Trophoblast cell (in vitro differentiated cells and primary cell): ENCODE data around the gene PRDM16.

ENCODE experiments used
- DNase-seq, 2 donors: peaks; one replicate each; pipeline ENCODE4 v3.0.0-alpha.2; 2016
- H2AFZ ChIP-seq: 2 replicates; pipeline ENCODE4 v1.6.1; 2013; ENCODE audit warnings: low read length, moderate library complexity, mild to moderate bottlenecking; ENCODE audit not compliant: insufficient read depth, poor library complexity
- H2AK5ac ChIP-seq: 2 replicates; pipeline ENCODE4 v1.6.1; 2013; ENCODE audit warnings: mild to moderate bottlenecking, low read length
- H2BK120ac ChIP-seq: 2 replicates; pipeline ENCODE4 v1.6.1; 2013; ENCODE audit warnings: low read length, mild to moderate bottlenecking, moderate library complexity; ENCODE audit not compliant: insufficient read depth, poor library complexity
- H2BK12ac ChIP-seq: 2 replicates; pipeline ENCODE4 v1.6.1; 2013; ENCODE audit warnings: mild to moderate bottlenecking, low read length, moderate library complexity
- H2BK5ac ChIP-seq: 2 replicates; pipeline ENCODE4 v1.6.1; 2013; ENCODE audit warnings: low read length, low read depth, moderate library complexity, mild to moderate bottlenecking; ENCODE audit not compliant: poor library complexity
- H3K14ac ChIP-seq: 2 replicates; pipeline ENCODE4 v1.6.1; 2013; ENCODE audit warnings: mild to moderate bottlenecking, low read length
- H3K18ac ChIP-seq: 2 replicates; pipeline ENCODE4 v1.6.1; 2013; ENCODE audit warnings: mild to moderate bottlenecking, low read length
- H3K23ac ChIP-seq: 2 replicates; pipeline ENCODE4 v1.6.1; 2013; ENCODE audit warnings: low read length
- H3K27ac ChIP-seq: 2 replicates; pipeline ENCODE4 v1.5.1; 2013; ENCODE audit warnings: low read depth, mild to moderate bottlenecking, inconsistent platforms, low read length, moderate library complexity
- H3K27me3 ChIP-seq: 2 replicates; pipeline ENCODE4 v1.6.1; 2013; ENCODE audit warnings: inconsistent platforms, mild to moderate bottlenecking, low read length, moderate library complexity; ENCODE audit not compliant: insufficient read depth
- H3K36me3 ChIP-seq, 2 experiments: 1 replicate in 1 of 2; 2 replicates in 1 of 2; pipeline ENCODE4 v1.6.1; 2013; ENCODE audit warnings: low read length in 2 of 2, mild to moderate bottlenecking in 2 of 2, moderate library complexity in 1 of 2; ENCODE audit not compliant: insufficient read depth in 2 of 2, control insufficient read depth in 1 of 2
- H3K4ac ChIP-seq: 2 replicates; pipeline ENCODE4 v1.6.1; 2013; ENCODE audit warnings: low read depth, mild to moderate bottlenecking, low read length, moderate library complexity
- H3K4me1 ChIP-seq, 2 experiments: 1 replicate in 1 of 2; 2 replicates in 1 of 2; pipeline ENCODE4 v1.6.1; 2013; ENCODE audit warnings: low read length in 2 of 2, mild to moderate bottlenecking in 2 of 2, moderate library complexity in 1 of 2; ENCODE audit not compliant: insufficient read depth in 2 of 2, control insufficient read depth in 1 of 2
- H3K4me2 ChIP-seq: 2 replicates; pipeline ENCODE4 v1.6.1; 2013; ENCODE audit warnings: inconsistent platforms, mild to moderate bottlenecking, low read length, moderate library complexity
- H3K4me3 ChIP-seq: 2 replicates; pipeline ENCODE4 v1.5.1; 2013; ENCODE audit warnings: mild to moderate bottlenecking, low read depth, low read length, inconsistent platforms
- H3K79me1 ChIP-seq: one replicate; pipeline ENCODE4 v1.6.1; 2013; ENCODE audit warnings: low read length
- H3K79me2 ChIP-seq: 2 replicates; pipeline ENCODE4 v1.6.1; 2013; ENCODE audit warnings: low read length, mild to moderate bottlenecking; ENCODE audit not compliant: control insufficient read depth, insufficient read depth, poor library complexity
- H3K9ac ChIP-seq: 2 replicates; pipeline ENCODE4 v1.6.1; 2013; ENCODE audit warnings: mild to moderate bottlenecking, low read length
- H3K9me3 ChIP-seq: 2 replicates; pipeline ENCODE4 v1.6.1; 2013; ENCODE audit warnings: low read depth, mild to moderate bottlenecking, control low read depth, inconsistent platforms, low read length; ENCODE audit not compliant: insufficient read depth
- H4K12ac ChIP-seq: 2 replicates; pipeline ENCODE4 v1.6.1; 2013; ENCODE audit warnings: low read depth, mild to moderate bottlenecking, low read length, moderate library complexity
- H4K8ac ChIP-seq: 2 replicates; pipeline ENCODE4 v1.6.1; 2013; ENCODE audit warnings: low read depth, mild to moderate bottlenecking, low read length, moderate library complexity
- H4K91ac ChIP-seq: one replicate; pipeline ENCODE4 v1.6.1; 2013; ENCODE audit warnings: low read depth, mild to moderate bottlenecking, low read length, moderate library complexity
- WGBS: extraction: QIAGEN DNeasy Blood & Tissue Kit; methylation state at CpG from one replicate; pipeline ENCODE4 v1.1.7; 2013; ENCODE audit warnings: missing lambda C conversion rate; ENCODE audit not compliant: insufficient read length, insufficient coverage; ENCODE audit errors: extremely low coverage; 5-methylcytosine and 5-hydroxymethylcytosine counted together

Gene PRDM16

DNA sequence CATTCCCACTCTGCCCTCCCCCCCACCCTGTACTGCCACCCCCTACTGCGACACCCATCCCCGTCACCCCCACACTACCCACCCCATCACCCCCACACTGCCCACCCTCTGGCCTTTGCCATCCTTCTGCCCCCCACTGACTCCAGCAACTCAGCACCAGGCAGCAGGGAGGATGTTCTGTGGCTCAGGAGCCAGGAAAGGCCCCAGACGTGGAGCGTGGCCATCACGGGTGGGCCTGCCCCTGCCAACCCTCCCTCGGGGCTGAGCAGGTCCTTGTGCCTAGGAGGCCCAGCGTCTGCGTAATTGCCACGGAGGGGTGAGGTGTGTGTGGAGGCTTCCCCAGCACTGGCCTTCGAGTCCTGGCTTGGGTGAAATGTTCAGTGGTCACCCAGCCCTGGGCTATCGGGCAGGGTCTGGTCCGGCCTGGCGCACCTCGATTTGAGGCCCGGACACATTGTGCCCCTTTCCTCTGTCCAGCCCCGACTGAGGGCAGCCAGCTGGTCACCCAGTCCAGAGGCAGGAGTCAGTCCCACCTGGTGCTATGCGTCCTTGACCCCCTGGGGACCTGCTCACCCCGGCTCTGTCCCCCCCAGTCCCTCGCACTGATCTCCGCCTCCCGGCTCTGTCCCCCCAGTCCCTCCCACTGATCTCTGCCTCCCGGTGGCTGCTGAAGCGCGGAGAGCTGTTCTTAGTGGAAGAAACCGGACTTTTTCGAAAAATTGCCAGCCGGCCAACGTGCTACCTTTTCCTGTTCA is 408.4 kb downstream of the PRDM16 start:
- H3K27me3 ChIP-seq, result no peaks in the 10 kb centered on the region
- H3K4me1 ChIP-seq, result peaks cover 1 to 2% of the 10 kb centered on the region in 2 experiments
- H4K91ac ChIP-seq, result no peak overlapping the region
- H4K12ac ChIP-seq, result no peak overlapping the region
- H4K8ac ChIP-seq, result no peak overlapping the region
- H3K4ac ChIP-seq, result no peak overlapping the region
- WGBS, result no CpG with 5 or more reads among the region's 28 CpGs
- H2AFZ ChIP-seq, result no peak overlapping the region
- no peaks in the 10 kb centered on the region for H3K79me1 ChIP-seq
- H3K23ac ChIP-seq, result no peak overlapping the region
- no peak overlapping the region for H2BK5ac ChIP-seq
- H3K36me3 ChIP-seq, result peaks cover 4 to 5% of the 10 kb centered on the region in 2 experiments
- H3K18ac ChIP-seq, result no peak overlapping the region
- no peaks in the 10 kb centered on the region for H3K79me2 ChIP-seq
- no peak overlapping the region for H3K4me2 ChIP-seq
- H3K27ac ChIP-seq, result no peak overlapping the region
- no peak overlapping the region for H2BK120ac ChIP-seq
- no peak overlapping the region for H2BK12ac ChIP-seq
- no peak overlapping the region for H2AK5ac ChIP-seq
- H3K9me3 ChIP-seq, result peaks cover 3% of the 10 kb centered on the region
- DNase-seq, result peak; percentile 63 to 84
- no peak overlapping the region for H3K4me3 ChIP-seq
- H3K14ac ChIP-seq, result no peak overlapping the region
- H3K9ac ChIP-seq, result no peak overlapping the region

DNA sequence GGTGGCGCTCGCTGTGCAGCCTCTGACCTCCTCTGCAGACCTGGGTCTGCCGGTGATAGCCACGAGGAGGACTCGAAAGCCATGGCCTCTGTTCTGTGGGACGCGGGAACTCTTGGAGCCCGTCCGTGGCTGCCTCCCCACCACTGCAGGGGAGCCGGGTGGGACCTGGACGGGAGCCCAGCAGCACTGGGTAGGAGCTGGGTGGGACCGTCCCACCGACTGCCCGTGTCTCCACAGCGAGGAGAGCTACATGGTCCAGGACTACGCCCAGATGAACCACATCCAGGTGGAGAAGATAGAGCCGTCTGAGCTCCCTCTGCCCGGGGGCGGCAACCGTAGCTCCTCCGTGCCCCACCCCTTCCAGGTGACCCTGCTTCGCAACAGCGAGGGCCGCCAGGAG is 409.2 kb downstream of the PRDM16 start:
- Histone ChIP-seq H3K79me1 (no peaks in the 10 kb centered on the region), H3K4me2 (no peak overlapping the region), H3K36me3 (peaks cover 4 to 5% of the 10 kb centered on the region in 2 experiments), H2AK5ac (no peak overlapping the region), H4K8ac (no peak overlapping the region), H4K91ac (no peak overlapping the region), H3K14ac (no peak overlapping the region), H2BK12ac (no peak overlapping the region), H3K27ac (no peak overlapping the region), H3K79me2 (no peaks in the 10 kb centered on the region), H2BK120ac (no peak overlapping the region), H3K9ac (no peak overlapping the region), H3K9me3 (peaks cover 3% of the 10 kb centered on the region), H3K27me3 (no peaks in the 10 kb centered on the region), H3K4me1 (peaks cover 4 to 6% of the 10 kb centered on the region in 2 experiments), H4K12ac (no peak overlapping the region), H3K4ac (no peak overlapping the region), H2AFZ (no peak overlapping the region), H2BK5ac (no peak overlapping the region), H3K18ac (no peak overlapping the region), H3K23ac (no peak overlapping the region), H3K4me3 (no peak overlapping the region)
- no CpG with 5 or more reads among the region's 24 CpGs for WGBS
- peak; percentile 18 to 25 for DNase-seq

DNA sequence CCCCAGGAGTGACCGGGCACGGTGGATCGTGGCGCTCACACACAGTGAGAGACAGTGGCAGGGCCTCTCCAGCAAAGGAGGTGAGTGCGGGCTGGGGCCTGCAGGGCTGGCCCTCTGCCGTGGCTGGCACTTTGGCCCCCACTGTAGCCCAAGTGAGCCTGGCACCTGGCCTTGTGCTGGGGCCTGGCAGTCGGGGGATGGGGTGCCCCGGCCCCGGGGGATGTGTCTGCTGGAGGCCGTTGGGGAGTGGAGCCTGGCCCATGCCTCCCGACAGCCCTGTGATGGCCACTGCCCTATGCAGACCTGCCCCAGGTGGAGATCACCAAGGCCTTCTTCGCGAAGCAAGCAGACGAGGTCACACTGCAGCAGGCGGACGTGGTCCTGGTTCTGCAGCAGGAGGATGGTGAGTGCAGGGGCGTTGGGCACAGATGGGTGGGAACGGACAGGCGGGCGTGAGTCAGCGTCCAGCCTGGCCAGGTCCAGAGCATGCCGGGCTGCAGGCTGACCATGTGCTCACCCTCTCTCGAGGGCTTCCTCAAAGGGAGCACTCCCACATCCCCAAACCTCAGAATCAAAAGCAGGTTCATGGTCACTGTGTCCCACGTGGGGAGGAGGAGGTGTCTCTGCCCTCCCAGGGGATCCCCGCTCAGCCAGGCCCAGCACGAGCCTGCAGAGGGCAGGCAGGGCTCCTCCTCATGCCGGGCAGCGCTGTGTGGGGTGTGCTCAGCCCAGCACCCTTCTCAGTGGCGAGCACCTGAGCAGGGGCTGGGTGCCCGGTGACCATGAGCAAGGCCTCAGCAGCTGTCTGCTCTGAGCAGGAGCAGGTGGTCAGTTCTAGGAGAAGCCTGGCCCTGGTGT is 410.7 kb downstream of the PRDM16 start:
- H3K27ac ChIP-seq, result no peak overlapping the region
- H4K91ac ChIP-seq, result no peak overlapping the region
- no peak overlapping the region for H2AK5ac ChIP-seq
- H3K4me2 ChIP-seq, result no peak overlapping the region
- H4K12ac ChIP-seq, result no peak overlapping the region
- H3K14ac ChIP-seq, result no peak overlapping the region
- no peak overlapping the region for H2BK5ac ChIP-seq
- peaks cover 4 to 6% of the 10 kb centered on the region in 2 experiments for H3K4me1 ChIP-seq
- no peak overlapping the region for H3K9ac ChIP-seq
- no peak overlapping the region for H3K4me3 ChIP-seq
- no peaks in the 10 kb centered on the region for H3K9me3 ChIP-seq
- H3K27me3 ChIP-seq, result no peaks in the 10 kb centered on the region
- H2BK120ac ChIP-seq, result no peak overlapping the region
- H3K36me3 ChIP-seq, result peaks cover 0 to 2% of the 10 kb centered on the region in 2 experiments
- H3K4ac ChIP-seq, result no peak overlapping the region
- no peaks in the 10 kb centered on the region for H3K79me1 ChIP-seq
- H4K8ac ChIP-seq, result no peak overlapping the region
- no peak overlapping the region for H3K18ac ChIP-seq
- H2AFZ ChIP-seq, result no peak overlapping the region
- H3K23ac ChIP-seq, result no peak overlapping the region
- no peak overlapping the region for H2BK12ac ChIP-seq
- H3K79me2 ChIP-seq, result no peaks in the 10 kb centered on the region
- WGBS, result no CpG with 5 or more reads among the region's 30 CpGs
- DNase-seq, result no peak

DNA sequence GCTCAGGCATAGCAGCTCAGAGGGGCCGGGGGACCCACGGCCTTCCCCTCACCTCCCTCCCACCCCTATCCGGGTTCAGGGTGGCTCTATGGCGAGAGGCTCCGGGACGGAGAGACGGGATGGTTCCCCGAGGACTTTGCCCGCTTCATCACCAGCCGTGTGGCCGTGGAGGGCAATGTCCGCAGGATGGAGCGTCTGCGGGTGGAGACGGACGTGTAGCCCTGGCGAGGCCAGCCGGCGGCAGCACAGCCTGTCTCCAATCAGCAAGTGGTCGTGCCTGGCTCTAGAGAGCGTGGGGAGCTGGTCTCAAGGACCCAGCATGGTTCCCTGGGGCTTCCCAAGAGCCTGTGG is 411.3 kb downstream of the PRDM16 start:
- H2BK12ac ChIP-seq, result no peak overlapping the region
- H3K9ac ChIP-seq, result no peak overlapping the region
- H3K27me3 ChIP-seq, result no peaks in the 10 kb centered on the region
- H4K91ac ChIP-seq, result no peak overlapping the region
- H2BK120ac ChIP-seq, result no peak overlapping the region
- H3K4me3 ChIP-seq, result no peak overlapping the region
- H3K4ac ChIP-seq, result no peak overlapping the region
- H4K12ac ChIP-seq, result no peak overlapping the region
- no peak overlapping the region for H2AFZ ChIP-seq
- no peaks in the 10 kb centered on the region for H3K79me1 ChIP-seq
- H3K27ac ChIP-seq, result no peak overlapping the region
- H4K8ac ChIP-seq, result no peak overlapping the region
- no peak for DNase-seq
- no CpG with 5 or more reads among the region's 21 CpGs for WGBS
- H3K14ac ChIP-seq, result no peak overlapping the region
- H3K18ac ChIP-seq, result no peak overlapping the region
- no peak overlapping the region for H3K4me2 ChIP-seq
- H3K9me3 ChIP-seq, result no peaks in the 10 kb centered on the region
- H3K4me1 ChIP-seq, result peaks cover 4 to 6% of the 10 kb centered on the region in 2 experiments
- peaks cover 0 to 2% of the 10 kb centered on the region in 2 experiments for H3K36me3 ChIP-seq
- no peak overlapping the region for H3K23ac ChIP-seq
- no peaks in the 10 kb centered on the region for H3K79me2 ChIP-seq
- H2BK5ac ChIP-seq, result no peak overlapping the region
- H2AK5ac ChIP-seq, result no peak overlapping the region
